HepG2 (cell line): ENCODE measurements around the gene FAIM2.

Source experiments
- ATF4 ChIP-seq, 2 experiments: fragments of 450-650 bp in 1 of 2; sonication (generic) in 1 of 2; formaldehyde crosslinking; IDR thresholded peaks; 2 replicates each; pipeline versions ENCODE4 v1.5.0 to v1.8.0; 2020 to 2022; ENCODE audit warnings: mild to moderate bottlenecking in 1 of 2, missing genetic modification reagents in 1 of 2
- CEBPB ChIP-seq: IDR thresholded peaks from 2 replicates; pipeline ENCODE4 v1.6.1; 2011; ENCODE audit warnings: low read depth, low read length, improper control_type of control experiment, borderline replicate concordance
- CEBPZ ChIP-seq: IDR thresholded peaks from 2 replicates; pipeline ENCODE4 v1.6.1; 2012; ENCODE audit warnings: low read length, improper control_type of control experiment
- CTCF ChIP-seq: sonication (generic); formaldehyde crosslinking; IDR thresholded peaks from 2 replicates; pipeline ENCODE4 v1.5.0; 2020; ENCODE audit warnings: mild to moderate bottlenecking, missing genetic modification reagents, moderate library complexity
- GATAD1 ChIP-seq: IDR thresholded peaks from 2 replicates; pipeline ENCODE4 v1.6.1; 2016; ENCODE audit warnings: missing genetic modification reagents, missing compliant biosample characterization
- MIER2 ChIP-seq: IDR thresholded peaks from 2 replicates; pipeline ENCODE4 v1.6.1; 2016; ENCODE audit warnings: missing biosample characterization, missing genetic modification reagents
- NR2C2 ChIP-seq: sonication (generic); formaldehyde crosslinking; IDR thresholded peaks from 2 replicates; pipeline ENCODE4 v1.4.0; 2020; ENCODE audit warnings: missing genetic modification reagents, mild to moderate bottlenecking, moderate library complexity, borderline replicate concordance
- POLR2A ChIP-seq, 2 experiments: IDR thresholded peaks; 2 replicates each; pipeline ENCODE4 v1.6.1; 2011; ENCODE audit warnings: low read depth in 2 of 2, low read length in 2 of 2, mild to moderate bottlenecking in 1 of 2, moderate library complexity in 1 of 2; ENCODE audit not compliant: insufficient read depth in 1 of 2
- POLR2AphosphoS5 ChIP-seq: IDR thresholded peaks from 2 replicates; pipeline ENCODE4 v1.6.1; 2012; ENCODE audit warnings: low read depth, low read length
- RFX5 ChIP-seq: IDR thresholded peaks from 2 replicates; pipeline ENCODE4 v1.6.1; 2011; ENCODE audit warnings: low read depth, low read length, improper control_type of control experiment
- SKIL ChIP-seq: sonication (generic); formaldehyde crosslinking; IDR thresholded peaks from 2 replicates; pipeline ENCODE4 v1.8.0; 2022; ENCODE audit warnings: missing genetic modification reagents, mild to moderate bottlenecking, moderate library complexity, borderline replicate concordance
- ZBTB1 ChIP-seq: sonication (generic); formaldehyde crosslinking; IDR thresholded peaks from 2 replicates; pipeline ENCODE4 v1.4.0; 2020; ENCODE audit warnings: missing genetic modification reagents, borderline replicate concordance
- ZBTB46 ChIP-seq: sonication (generic); formaldehyde crosslinking; IDR thresholded peaks from 2 replicates; pipeline ENCODE4 v1.4.0; 2020; ENCODE audit warnings: mild to moderate bottlenecking, missing genetic modification reagents, borderline replicate concordance
- ZNF17 ChIP-seq: sonication (generic); formaldehyde crosslinking; IDR thresholded peaks from 2 replicates; pipeline ENCODE4 v1.5.0; 2020; ENCODE audit warnings: mild to moderate bottlenecking, missing genetic modification reagents

GRCh38 chr12:49824895-49825294 is 78.8 kb downstream of the FAIM2 start:
- no peak for TF ChIP-seq CTCF
- TF ChIP-seq NR2C2 = no peak
- TF ChIP-seq RFX5 = no peak
- no peak for TF ChIP-seq ZNF17 (CRISPR knock-in tag)
- TF ChIP-seq POLR2AphosphoS5 = no peak
- no peak for TF ChIP-seq GATAD1 (CRISPR knock-in tag)
- no peak for TF ChIP-seq POLR2A (IDR thresholded peaks at IDR 0.05; ENCODE audit: insufficient read depth in 1 of 2, low read depth in 2 of 2, low read length in 2 of 2)
- no peak for TF ChIP-seq SKIL (CRISPR knock-in tag)
- no peak for TF ChIP-seq ZBTB1 (CRISPR knock-in tag)
- TF ChIP-seq CEBPB = no peak
- TF ChIP-seq MIER2 (CRISPR knock-in tag) = no peak
- no peak for TF ChIP-seq ATF4 (CRISPR knock-in tag; IDR thresholded peaks at IDR 0.05)
- no peak for TF ChIP-seq ZBTB46 (CRISPR knock-in tag)
- TF ChIP-seq CEBPZ = no peak
